Activated CD4-positive, alpha-beta T cell treated with anti-CD3 and anti-CD28 coated beads, Interleukin-2, amount 50 U/mL, for 48 hours (primary cell): ENCODE data around the gene CLIP1.

Experiments
- DNase-seq, 2 experiments: peaks; one replicate each; pipeline ENCODE4 v3.0.0-alpha.2; 2020

CLIP1 gene

GRCh38 chr12:122354958-122355641 is 67.4 kb downstream of the CLIP1 start:
- DNase-seq: no peak

DNA sequence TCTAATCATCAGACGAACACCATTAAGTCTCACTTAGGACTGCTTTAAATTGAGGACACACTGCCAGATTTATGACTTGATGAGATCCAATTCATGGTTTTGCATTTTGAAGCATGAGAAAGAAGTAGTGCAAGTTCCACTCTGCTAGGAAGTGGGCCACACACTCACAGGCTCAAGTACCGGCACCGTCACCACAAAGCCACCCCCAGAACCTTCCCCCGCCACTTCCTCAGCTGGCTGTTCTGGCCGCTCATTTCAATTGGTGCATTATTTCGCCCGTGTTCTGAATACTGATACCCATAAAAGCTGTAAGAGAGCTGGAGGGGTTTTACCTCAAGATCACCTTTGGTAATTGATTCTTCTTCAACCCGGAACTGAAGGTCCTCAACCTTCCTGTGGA is 70.1 kb downstream of the CLIP1 start:
- DNase-seq: no peak

DNA sequence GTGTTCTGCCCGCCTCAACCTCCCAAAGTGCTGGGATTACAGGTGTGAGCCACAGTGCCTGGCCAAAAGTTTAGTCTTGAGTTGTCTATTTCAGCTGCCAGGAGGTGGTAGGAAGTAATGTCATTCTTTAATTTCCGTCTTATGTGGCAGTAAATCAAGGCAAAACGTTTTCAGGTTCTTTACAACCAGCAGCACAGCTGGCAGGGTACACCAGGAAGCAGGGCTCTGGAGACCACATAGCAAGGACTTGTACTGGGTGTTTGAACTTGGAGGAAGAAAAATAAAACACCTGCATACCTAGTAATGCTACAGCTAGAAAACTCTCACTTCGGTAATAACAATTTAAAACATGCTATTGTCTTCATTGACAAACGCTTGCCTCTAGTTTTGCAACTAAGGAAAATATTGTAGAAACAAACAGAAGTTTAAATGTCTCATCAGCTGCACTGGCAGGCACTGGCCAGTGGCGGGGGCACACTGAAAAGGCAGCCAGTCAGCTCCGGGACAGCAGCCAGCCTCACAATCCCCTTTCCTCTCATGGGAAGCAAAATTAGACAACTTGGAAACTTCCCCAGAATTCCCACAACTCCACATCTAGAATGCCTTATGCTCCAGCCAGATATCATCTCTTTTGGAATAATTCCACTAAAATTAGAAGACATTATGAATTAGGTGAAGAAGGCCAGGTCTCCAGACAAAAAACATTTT is 72.2 kb downstream of the CLIP1 start:
- no peak for DNase-seq

DNA sequence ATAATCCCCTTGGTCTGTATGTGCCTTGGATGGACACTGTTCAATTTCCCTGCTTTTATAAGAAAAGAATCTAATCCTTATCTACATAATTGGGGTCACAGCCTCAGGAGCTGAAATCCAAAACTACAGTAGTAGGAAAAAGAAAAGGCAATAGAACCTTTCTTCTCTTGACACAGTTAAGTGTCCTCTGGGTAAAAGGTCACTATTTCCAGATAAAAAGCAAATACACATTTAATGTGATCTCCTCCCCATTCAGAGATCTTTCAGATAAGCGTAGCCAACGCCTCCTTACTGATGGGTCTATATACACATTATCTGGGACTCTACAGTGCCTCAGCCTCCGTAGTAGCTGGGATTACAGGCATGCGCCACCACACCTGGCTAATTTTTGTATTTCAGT is 73.4 kb downstream of the CLIP1 start:
- DNase-seq: no peak

- no peak for DNase-seq
Observed at GRCh38 chr12:122348505-122348904, 74.0 kb downstream of the CLIP1 start.

DNA sequence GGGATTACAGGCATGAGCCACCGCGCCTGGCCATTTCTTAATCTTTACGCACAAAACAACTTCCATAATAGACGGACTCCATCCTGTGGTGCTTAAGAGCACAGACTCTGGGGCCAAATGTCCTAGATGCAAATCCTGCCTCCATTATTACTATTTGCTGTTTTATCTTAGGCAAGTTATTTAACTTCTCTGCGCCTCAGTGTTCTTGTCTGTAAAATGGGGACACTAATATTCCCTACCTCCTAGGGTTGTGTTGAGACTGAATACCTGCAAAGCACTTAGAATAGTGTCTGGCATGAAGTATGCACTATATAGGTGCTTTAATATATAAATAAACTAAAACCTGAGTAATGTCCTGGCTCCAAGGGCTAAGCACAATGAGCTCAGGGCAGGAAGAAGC is 76.4 kb downstream of the CLIP1 start:
- DNase-seq: no peak

- DNase-seq: no peak
Observed at GRCh38 chr12:122345042-122345441, 77.4 kb downstream of the CLIP1 start.

DNA sequence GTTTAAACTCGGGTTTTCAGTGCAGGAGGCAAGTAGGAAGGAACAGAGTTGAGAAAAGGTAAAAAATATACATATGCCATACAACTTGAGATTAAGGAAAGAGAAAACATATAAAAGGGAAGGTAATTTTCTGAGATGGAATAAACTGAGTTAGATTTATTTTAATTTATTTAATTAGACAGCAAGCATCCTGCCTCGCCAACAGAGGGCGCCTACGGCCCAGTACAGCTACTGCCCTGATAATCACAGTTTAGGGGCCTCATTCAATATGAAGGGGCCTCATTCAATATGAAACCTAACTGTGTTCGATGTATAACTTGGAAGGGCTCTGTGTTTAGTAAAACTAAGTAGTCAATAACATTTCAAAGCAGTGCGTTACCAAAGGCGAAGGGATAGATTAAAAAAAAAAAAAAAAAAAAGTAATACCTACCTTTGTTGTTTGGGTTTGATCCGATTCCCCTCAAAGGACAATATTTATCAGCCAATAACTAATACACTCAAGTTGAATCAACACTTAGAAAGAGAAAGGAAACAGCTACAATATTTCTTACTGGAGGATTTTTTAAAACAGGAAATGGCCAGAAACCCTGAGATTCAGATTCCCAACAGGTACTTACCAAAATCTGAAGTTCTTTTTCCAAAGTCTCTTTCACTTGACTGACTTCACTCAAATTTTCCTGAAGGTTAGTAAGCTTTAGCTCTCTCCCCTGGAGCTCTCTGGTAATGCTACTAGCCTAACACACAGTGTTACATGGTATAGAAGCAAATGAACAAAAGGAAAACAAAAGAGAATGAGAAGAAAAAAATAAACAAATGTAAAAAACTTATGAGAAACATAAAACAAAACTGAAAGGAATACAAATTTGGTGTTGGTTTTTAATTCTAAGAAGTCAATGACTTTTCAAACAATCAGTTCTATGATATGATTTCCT is 86.2 kb downstream of the CLIP1 start:
- peak; percentile 36 to 55 for DNase-seq

GRCh38 chr12:122333142-122334087 is 89.1 kb downstream of the CLIP1 start:
- no peak for DNase-seq

- DNase-seq: no peak
Observed at GRCh38 chr12:122327494-122328385, 94.7 kb downstream of the CLIP1 start.

DNA sequence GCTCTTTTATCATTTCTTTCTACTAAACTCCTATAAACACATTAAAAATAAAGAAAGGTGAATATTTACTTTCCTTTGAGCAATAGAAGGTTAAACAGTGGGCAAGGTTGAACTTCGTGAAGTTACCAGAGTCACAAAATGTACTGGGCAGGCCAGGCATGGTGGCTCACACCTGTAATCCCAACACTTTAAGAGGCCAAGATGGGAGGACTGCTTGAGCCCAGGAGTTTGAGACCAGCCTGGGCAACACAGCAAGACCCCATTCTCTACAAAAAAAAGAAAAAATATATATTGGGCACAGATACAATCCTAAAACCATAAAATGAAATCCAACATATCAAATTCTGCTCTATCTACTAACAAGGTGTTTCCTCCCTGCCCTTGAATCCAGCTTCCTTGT is 95.5 kb downstream of the CLIP1 start:
- DNase-seq: no peak

- DNase-seq: no peak
Observed at GRCh38 chr12:122326586-122326985, 95.9 kb downstream of the CLIP1 start.

GRCh38 chr12:122323311-122324019 is 99.0 kb downstream of the CLIP1 start:
- no peak for DNase-seq

DNA sequence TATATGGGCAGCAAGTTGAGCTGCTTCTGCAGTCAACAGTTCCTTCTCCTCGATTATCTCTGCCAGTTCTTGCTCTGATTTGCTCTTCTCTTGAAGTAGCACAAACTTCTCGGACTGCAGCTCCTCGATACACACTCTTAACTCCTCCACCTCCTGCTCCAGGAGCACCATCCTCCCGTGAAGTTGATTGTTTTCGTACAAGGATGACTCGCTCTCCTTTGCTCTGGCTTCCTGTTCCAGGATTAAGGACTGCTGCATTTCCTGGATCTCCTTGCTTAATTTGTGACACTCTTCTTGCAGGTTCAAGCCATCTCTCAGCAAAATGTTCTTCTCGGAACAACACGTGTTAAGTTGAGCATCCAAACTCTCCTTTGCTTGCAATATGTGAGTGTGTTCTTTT is 100.0 kb downstream of the CLIP1 start:
- DNase-seq: no peak

DNA sequence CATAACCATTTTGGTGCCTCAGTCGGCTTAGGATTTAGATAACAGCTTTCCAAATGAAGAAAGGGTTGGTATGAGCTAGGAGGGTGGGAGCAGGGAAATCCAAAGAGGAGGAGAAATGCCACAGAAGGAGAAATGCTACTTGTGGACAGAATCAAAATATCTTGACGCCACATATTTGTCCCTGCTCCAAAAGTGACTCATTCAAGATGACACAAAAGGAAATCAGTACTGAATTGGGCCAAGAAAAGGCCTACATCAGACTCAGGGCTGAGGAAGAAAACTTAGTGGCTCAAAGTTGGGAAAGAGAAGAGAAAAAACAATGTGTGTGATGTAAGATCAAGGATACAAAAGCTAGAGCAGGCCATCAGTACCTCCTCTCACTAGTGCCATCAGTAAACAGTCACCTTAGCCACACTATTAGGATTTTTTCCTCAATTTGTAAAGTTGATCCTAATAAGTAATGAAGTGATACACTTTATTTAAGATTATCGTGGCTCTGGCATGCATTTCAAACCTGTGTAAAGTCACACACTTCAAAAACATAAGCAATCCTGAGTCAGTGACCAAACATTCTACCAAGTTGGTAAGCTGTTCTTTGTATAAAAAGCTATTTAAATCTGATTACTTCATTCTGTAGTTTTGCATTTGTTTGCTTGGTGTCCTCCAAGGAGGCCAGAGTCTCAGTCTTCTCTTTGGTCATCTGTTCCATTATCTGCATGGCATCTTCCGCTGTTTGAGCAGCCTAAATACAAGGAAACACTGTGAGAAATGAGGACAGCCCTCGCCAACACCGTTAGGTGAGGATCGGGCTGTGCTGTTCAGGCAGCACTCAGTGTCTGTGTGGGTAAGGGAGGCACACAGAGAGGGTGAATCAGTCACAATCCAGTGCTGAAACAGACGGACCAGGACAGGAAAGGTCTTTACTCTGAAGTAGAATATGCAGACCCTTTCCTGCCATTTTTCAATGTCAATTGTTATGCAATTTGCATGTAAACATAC is 103.6 kb downstream of the CLIP1 start:
- no peak for DNase-seq

DNA sequence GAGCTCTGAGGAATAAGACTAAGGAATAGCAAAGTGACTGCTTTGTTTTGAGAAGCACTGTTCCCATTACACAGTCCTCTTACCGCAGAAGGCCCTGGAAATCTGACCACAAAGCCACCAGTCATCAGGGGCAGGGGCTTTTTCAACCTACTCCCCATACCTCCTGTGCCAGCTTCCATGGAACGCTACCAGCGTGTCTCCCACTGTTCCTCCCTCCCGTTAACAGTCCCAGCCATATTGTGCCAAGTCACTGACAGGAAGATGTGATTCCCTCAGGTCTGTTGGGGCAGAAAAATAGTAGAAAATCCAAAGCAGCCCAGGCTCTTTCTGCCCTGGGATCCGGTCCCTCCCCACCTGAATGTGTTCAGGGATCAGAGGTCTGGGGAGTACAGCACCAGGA is 109.5 kb downstream of the CLIP1 start:
- DNase-seq: no peak

GRCh38 chr12:122311696-122312095 is 110.8 kb downstream of the CLIP1 start:
- DNase-seq: no peak

GRCh38 chr12:122310626-122311333 is 111.7 kb downstream of the CLIP1 start:
- no peak for DNase-seq
